Naive thymus-derived CD8-positive, alpha-beta T cell (primary cell): ENCODE results near the gene PARN. TPM values are rescaled to one million over a fixed set of nuclear protein-coding genes. Genes with fewer than 3 reads are reported as not detected.
"Not testable (repeated sequence)": the region's sequence is repeated elsewhere in the genome, so short reads cannot be mapped to it uniquely, and the experiment has no call there.

Experiments used
- ATAC-seq, 2 donors: fragments of 150-1000 bp; cut with Tn5 transposase in 1 of 2; sonication (Bioruptor Pico), chemical (Tn5 transposase) in 1 of 2; 1 replicate in 1 of 2; 2 replicates in 1 of 2; pipeline ENCODE4 v1.10.0; 2021; ENCODE audit warnings: mild to moderate bottlenecking in 2 of 2, moderate library complexity in 2 of 2
- POLR2A ChIA-PET: fragments of 350-600 bp; sonication (Branson Sonifier 250); formaldehyde crosslinking; loops from one replicate; lab custom pipeline; 2021; ENCODE audit warnings: antibody characterized with exemption; lab: Charles Lee
- DNase-seq, 10 donors: peaks; one replicate each; pipeline versions ENCODE4 v3.0.0 to v3.0.0-alpha.2; 2020 to 2022
- H3K27ac Mint-ChIP-seq, 10 donors: one replicate each; pipeline ENCODE4 v1.8.0; 2020 to 2022; ENCODE audit warnings: mild to moderate bottlenecking in 10 of 10, mixed read lengths in 10 of 10, moderate library complexity in 4 of 10, inconsistent platforms in 1 of 10
- H3K27me3 Mint-ChIP-seq, 5 donors: one replicate each; pipeline ENCODE4 v1.8.0; 2021 to 2022; ENCODE audit warnings: mixed read lengths in 5 of 5
- H3K36me3 Mint-ChIP-seq, 3 donors: one replicate each; pipeline ENCODE4 v1.8.0; 2020 to 2022; ENCODE audit warnings: mixed read lengths in 3 of 3, mild to moderate bottlenecking in 2 of 3, inconsistent platforms in 1 of 3
- H3K4me1 Mint-ChIP-seq, 4 donors: one replicate each; pipeline ENCODE4 v1.8.0; 2021 to 2022; ENCODE audit warnings: mixed read lengths in 4 of 4
- H3K4me3 Mint-ChIP-seq, 10 donors: one replicate each; pipeline ENCODE4 v1.8.0; 2020 to 2022; ENCODE audit warnings: mild to moderate bottlenecking in 10 of 10, mixed read lengths in 10 of 10, moderate library complexity in 6 of 10, inconsistent platforms in 1 of 10
- H3K9me3 Mint-ChIP-seq, 9 donors: one replicate each; pipeline ENCODE4 v1.8.0; 2020 to 2022; ENCODE audit warnings: mixed read lengths in 9 of 9, mild to moderate bottlenecking in 3 of 9, inconsistent platforms in 1 of 9, moderate library complexity in 1 of 9
- polyA plus RNA-seq, 3 donors: library from polyadenylated mRNA; unstranded; fragments of 300-500 nt; fragmentation: Illumina TruSeq; gene quantifications; one replicate each; pipeline ENCODE4 v1.2.3, GENCODE V29; 2021
- total RNA-seq, 8 experiments: library from RNA in 2 of 8; stranded (reverse) in 2 of 8; gene quantifications; one replicate each; pipeline ENCODE4 v1.2.3 and lab custom pipeline; 2021 to 2026

Gene PARN
- total and polyA plus RNA-seq, 5 experiments from 2014 or later, result 40.8 to 50.8 (median 47.9) TPM

- H3K27ac Mint-ChIP-seq, result peak overlapping the region in 7 of 10 donors; percentile 14 to 72 (median 40)
- H3K27me3 Mint-ChIP-seq, result no peaks in the 10 kb centered on the region
- peaks cover 8 to 28% (median 15%) of the 10 kb centered on the region in 4 donors for H3K4me1 Mint-ChIP-seq
- no peak overlapping the region for H3K4me3 Mint-ChIP-seq
- DNase-seq (no peak), ATAC-seq (no peak)
- H3K36me3 Mint-ChIP-seq, result peaks cover 7 to 50% (median 9%) of the 10 kb centered on the region in 3 donors
- H3K9me3 Mint-ChIP-seq, result no peaks in the 10 kb centered on the region
- POLR2A ChIA-PET, result no interaction called here
Measured at GRCh38 chr16:14564323-14564722, 65.7 kb downstream of the PARN start.

GRCh38 chr16:14562691-14563491, 67.2 kb downstream of the PARN start:
- DNase-seq (no peak), ATAC-seq (no peak)
- H3K9me3 Mint-ChIP-seq, result no peaks in the 10 kb centered on the region
- peaks cover 8 to 28% (median 15%) of the 10 kb centered on the region in 4 donors for H3K4me1 Mint-ChIP-seq
- no peak overlapping the region for H3K4me3 Mint-ChIP-seq
- POLR2A ChIA-PET, result no interaction called here
- peak overlapping the region in 6 of 10 donors; percentile 0 to 64 (median 45) for H3K27ac Mint-ChIP-seq
- peaks cover 7 to 54% (median 9%) of the 10 kb centered on the region in 3 donors for H3K36me3 Mint-ChIP-seq
- no peaks in the 10 kb centered on the region for H3K27me3 Mint-ChIP-seq

DNA sequence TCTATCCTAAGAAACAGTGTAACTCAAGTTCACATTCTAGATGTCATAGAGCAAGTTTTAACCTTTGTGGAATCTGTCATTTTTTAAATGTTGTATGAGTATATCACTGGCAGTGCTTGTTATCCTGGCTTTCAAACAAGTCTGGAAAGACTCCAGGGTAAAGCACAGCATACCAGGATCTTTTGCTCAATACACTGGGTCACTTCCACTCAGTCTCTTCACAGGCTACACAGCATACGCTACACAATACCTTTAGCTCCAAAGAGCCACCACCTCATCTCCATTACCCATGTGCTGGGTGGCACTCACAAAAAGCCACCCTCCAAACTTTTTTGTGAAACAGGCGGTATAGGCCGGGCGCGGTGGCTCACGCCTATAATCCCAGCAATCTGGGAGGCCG, 69.5 kb downstream of the PARN start:
- peaks cover 5 to 58% (median 7%) of the 10 kb centered on the region in 3 donors for H3K36me3 Mint-ChIP-seq

DNA sequence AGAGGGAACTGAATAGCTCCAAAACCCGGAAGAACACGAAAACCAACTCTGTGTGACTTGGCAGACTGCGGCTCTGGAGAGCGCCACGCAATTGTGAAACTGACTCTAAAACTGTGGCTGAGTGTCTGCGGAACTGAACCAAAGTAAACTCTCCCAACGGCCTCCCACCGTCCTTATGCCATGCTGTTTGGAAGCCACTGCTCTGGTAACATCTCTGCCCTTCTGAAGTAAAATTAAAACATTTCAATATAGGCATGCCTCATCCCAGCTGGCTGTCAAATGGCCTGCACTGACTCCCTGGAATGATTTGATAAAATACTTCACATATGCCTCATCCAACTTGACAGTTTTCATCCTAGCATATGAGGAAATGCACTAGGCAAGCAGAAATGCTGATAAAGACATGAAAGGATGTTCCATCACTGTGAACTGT, 70.2 kb downstream of the PARN start:
- ATAC-seq (no peak), DNase-seq (no peak)
- Mint-ChIP-seq H3K9me3 (no peaks in the 10 kb centered on the region), H3K4me3 (no peak overlapping the region), H3K36me3 (peaks cover 5 to 62% (median 7%) of the 10 kb centered on the region in 3 donors), H3K27ac (peak overlapping the region in 1 of 10 donors; percentile 83), H3K4me1 (peaks cover 5 to 16% (median 11%) of the 10 kb centered on the region in 4 donors), H3K27me3 (no peaks in the 10 kb centered on the region)
- POLR2A ChIA-PET, result no interaction called here

More for the DNA sequence above, 69.5 kb downstream of the PARN start:
- POLR2A ChIA-PET, result no interaction called here
- peaks cover 8 to 22% (median 14%) of the 10 kb centered on the region in 4 donors for H3K4me1 Mint-ChIP-seq
- H3K27ac Mint-ChIP-seq, result no peak overlapping the region
- no peaks in the 10 kb centered on the region for H3K9me3 Mint-ChIP-seq
- H3K4me3 Mint-ChIP-seq, result no peak overlapping the region
- DNase-seq (no peak), ATAC-seq (no peak)
- H3K27me3 Mint-ChIP-seq, result no peaks in the 10 kb centered on the region

DNA sequence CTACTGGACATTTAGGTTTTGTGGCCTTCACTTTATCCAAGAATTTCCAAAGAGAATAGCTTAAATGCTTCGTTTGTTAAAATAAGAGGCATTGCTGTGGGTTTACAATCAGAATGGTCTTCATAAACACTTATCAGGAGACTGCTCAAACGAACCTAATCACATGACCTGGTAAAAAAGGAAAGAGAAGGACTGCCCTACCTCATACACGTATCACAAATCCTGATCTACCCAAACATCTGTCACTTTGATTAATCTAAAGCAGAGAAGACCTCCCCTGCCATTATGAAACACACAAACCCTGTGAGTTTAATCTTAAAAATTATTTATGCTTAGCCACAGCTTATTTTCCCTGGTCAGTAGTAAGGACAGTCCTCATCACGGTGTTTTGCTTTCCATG, 76.6 kb downstream of the PARN start:
- H3K36me3 Mint-ChIP-seq, result peaks cover 0 to 82% (median 17%) of the 10 kb centered on the region in 3 donors
- peaks cover 0 to 4% (median 1%) of the 10 kb centered on the region in 4 donors for H3K4me1 Mint-ChIP-seq
- DNase-seq, result no peak
- no peak overlapping the region for H3K4me3 Mint-ChIP-seq
- ATAC-seq, result no peak
- no peaks in the 10 kb centered on the region for H3K27me3 Mint-ChIP-seq
- no peaks in the 10 kb centered on the region for H3K9me3 Mint-ChIP-seq
- POLR2A ChIA-PET, result no interaction called here
- H3K27ac Mint-ChIP-seq, result no peak overlapping the region

DNA sequence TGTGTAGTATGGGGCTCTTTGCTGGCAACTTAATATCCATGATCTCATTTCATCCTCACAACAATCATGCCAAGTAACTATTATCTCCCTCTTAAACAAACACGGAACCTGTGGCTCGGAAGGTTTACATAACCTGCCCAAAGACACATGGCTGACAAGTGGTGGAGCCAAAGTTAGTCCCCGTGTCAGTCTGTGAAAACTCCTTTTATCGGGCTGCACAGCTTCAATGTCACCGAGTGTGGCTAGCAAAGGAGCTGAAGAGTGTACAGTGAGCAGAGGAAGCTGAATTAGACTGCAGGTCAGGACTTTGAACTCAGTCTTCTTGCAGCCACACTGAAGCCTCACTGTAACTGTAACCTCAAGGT, 80.3 kb downstream of the PARN start:
- H3K4me1 Mint-ChIP-seq, result peaks cover 0 to 5% (median 0%) of the 10 kb centered on the region in 4 donors
- no peaks in the 10 kb centered on the region for H3K9me3 Mint-ChIP-seq
- H3K36me3 Mint-ChIP-seq, result peaks cover 0 to 82% (median 25%) of the 10 kb centered on the region in 3 donors
- POLR2A ChIA-PET, result no interaction called here
- H3K27me3 Mint-ChIP-seq, result no peaks in the 10 kb centered on the region
- no peak for DNase-seq
- no peak for ATAC-seq
- peak overlapping the region in 1 of 10 donors; percentile 17 for H3K27ac Mint-ChIP-seq
- no peak overlapping the region for H3K4me3 Mint-ChIP-seq

DNA sequence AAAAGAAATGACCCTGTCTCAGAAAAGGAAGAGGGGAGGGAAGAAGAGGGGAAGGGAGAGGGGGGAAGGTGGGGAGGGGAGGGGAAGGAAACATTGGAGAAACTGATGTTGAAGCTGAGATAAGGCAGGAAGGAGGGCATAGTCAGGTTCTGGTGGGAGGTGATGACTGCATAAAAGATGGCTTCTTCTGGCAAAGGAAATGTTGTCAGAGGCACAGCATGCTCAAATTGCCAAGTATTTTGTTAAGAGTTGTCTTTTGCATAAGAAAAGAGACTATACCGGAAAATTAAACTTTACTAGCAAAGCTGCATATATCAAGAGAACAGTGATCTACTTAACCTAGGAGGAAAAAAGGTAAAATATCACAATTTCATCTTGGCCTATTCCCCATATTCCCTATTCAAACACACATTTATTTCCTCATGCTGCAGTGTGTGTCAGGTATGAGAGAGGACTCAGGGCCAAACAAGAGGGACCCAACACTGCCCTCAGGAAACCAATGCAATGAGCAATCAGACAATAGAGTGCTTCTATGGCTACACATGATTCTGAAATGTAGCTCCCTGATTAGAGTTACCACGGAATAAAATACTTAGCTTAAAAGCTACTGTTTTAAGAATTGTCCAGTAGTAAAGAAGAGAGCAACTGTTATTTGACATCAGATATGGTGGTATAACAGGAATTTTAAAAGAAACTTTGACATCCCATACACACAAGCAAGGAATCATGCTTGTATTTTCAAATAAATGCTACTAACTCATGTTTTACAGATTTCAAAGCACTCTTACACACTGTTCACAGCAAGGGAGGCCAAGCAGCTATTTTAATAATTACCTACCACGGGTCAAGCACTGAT, 80.9 kb downstream of the PARN start:
- no peak overlapping the region for H3K4me3 Mint-ChIP-seq
- H3K27ac Mint-ChIP-seq, result peak overlapping the region in 4 of 10 donors; percentile 6 to 63 (median 48)
- no peaks in the 10 kb centered on the region for H3K27me3 Mint-ChIP-seq
- peaks cover 0 to 5% (median under 1%) of the 10 kb centered on the region in 4 donors for H3K4me1 Mint-ChIP-seq
- H3K9me3 Mint-ChIP-seq, result no peaks in the 10 kb centered on the region
- ATAC-seq (no peak), DNase-seq (no peak)
- peaks cover 0 to 85% (median 30%) of the 10 kb centered on the region in 3 donors for H3K36me3 Mint-ChIP-seq
- POLR2A ChIA-PET, result no interaction called here

- Mint-ChIP-seq H3K36me3 (peaks cover 14 to 85% (median 49%) of the 10 kb centered on the region in 3 donors), H3K27me3 (no peaks in the 10 kb centered on the region), H3K4me3 (no peak overlapping the region), H3K9me3 (peaks cover 0 to 16% (median 2%) of the 10 kb centered on the region in 9 donors), H3K27ac (peak overlapping the region in 2 of 10 donors; percentile 1 to 69), H3K4me1 (peaks cover 0 to 4% (median 2%) of the 10 kb centered on the region in 4 donors)
- no peak for ATAC-seq
- POLR2A ChIA-PET, result no interaction called here
- no peak for DNase-seq
Measured at GRCh38 chr16:14545346-14545884, 84.6 kb downstream of the PARN start.

DNA sequence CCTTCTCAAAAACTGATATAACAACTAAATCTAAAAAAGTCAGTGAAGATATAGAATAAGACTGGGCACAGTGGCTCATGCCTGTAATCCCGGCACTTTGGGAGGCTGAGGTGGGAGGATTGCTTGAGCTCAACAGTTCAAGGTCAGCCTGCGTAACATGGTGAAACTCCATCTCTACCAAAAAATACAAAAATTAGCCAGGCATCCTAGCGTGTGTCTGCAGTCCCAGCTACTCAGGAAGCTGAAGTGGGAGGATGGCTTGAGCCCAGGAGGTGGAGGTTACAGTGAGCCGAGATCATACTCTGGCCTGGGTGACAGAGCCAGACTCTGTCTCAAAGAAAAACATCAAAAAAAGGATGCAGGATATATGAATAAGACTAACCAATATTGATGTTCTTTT, 85.2 kb downstream of the PARN start:
- H3K36me3 Mint-ChIP-seq, result peaks cover 14 to 80% (median 48%) of the 10 kb centered on the region in 3 donors
- DNase-seq, H3K27me3 Mint-ChIP-seq, POLR2A ChIA-PET, H3K4me1 Mint-ChIP-seq, H3K4me3 Mint-ChIP-seq, ATAC-seq, H3K27ac Mint-ChIP-seq: not testable (repeated sequence)
- peaks cover 0 to 16% (median 2%) of the 10 kb centered on the region in 9 donors for H3K9me3 Mint-ChIP-seq

GRCh38 chr16:14539631-14540030, 90.4 kb downstream of the PARN start:
- Mint-ChIP-seq H3K27ac (no peak overlapping the region), H3K4me1 (peaks cover 2 to 17% (median 6%) of the 10 kb centered on the region in 4 donors), H3K4me3 (no peak overlapping the region), H3K36me3 (peaks cover 14 to 53% (median 36%) of the 10 kb centered on the region in 3 donors), H3K9me3 (peaks cover 0 to 16% (median 2%) of the 10 kb centered on the region in 9 donors), H3K27me3 (no peaks in the 10 kb centered on the region)
- DNase-seq (no peak), ATAC-seq (no peak)
- POLR2A ChIA-PET, result no interaction called here

DNA sequence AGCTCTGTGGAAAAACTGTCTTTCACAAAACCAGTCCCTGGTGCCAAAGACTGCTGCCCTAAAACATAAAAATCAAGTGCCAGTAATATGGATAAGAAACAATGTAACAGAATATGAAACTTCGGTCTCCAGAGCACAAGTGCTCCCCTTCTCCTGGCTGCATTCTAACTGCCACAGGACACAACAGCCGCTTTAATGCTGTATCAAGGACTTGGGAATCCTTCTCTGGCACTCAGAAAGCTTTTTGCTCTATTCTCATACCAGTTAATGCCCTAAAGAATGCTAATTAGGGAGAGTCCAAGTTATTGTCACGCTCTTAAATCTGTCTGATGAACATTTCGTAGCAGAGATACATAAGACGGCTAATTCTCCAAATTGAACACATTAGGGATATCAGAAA, 90.9 kb downstream of the PARN start:
- Mint-ChIP-seq H3K9me3 (peaks cover 0 to 16% (median 2%) of the 10 kb centered on the region in 9 donors), H3K36me3 (peaks cover 14 to 49% (median 36%) of the 10 kb centered on the region in 3 donors), H3K27ac (peak overlapping the region in 3 of 10 donors; percentile 20 to 57 (median 54)), H3K27me3 (no peaks in the 10 kb centered on the region), H3K4me3 (no peak overlapping the region), H3K4me1 (peaks cover 2 to 15% (median 6%) of the 10 kb centered on the region in 4 donors)
- POLR2A ChIA-PET, result no interaction called here
- DNase-seq, result no peak
- ATAC-seq, result no peak

DNA sequence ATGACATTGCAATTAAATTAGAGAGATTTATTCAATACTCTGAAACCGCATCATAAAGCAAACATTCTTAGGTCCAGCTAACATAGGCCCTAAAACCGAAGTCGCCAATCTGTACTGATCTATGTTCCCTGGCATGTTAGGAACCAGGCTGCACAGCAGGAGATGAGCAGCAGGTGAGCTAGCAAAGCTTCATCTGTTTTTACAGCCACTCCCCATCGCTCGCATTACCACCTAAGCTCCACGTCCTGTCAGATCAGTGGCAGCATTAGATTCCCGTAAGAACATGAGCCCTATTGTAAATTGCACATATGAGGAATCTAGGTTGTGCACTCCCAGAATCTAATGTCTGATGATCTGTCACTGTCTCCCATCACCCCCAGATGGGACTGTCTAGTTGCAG, 91.5 kb downstream of the PARN start:
- H3K4me1 Mint-ChIP-seq, result peaks cover 2 to 14% (median 6%) of the 10 kb centered on the region in 4 donors
- no peak overlapping the region for H3K4me3 Mint-ChIP-seq
- H3K27me3 Mint-ChIP-seq, result no peaks in the 10 kb centered on the region
- DNase-seq (no peak), ATAC-seq (no peak)
- peaks cover 16 to 47% (median 35%) of the 10 kb centered on the region in 3 donors for H3K36me3 Mint-ChIP-seq
- H3K27ac Mint-ChIP-seq, result peak overlapping the region in 2 of 10 donors; percentile 66 to 81
- peaks cover 0 to 16% (median 5%) of the 10 kb centered on the region in 9 donors for H3K9me3 Mint-ChIP-seq
- POLR2A ChIA-PET, result no interaction called here
